ENCODE data around the gene TIMM44.
A peak's percentile ranks its signal among the peaks of the same experiment; 100 is the strongest.

Gene TIMM44, protein sequence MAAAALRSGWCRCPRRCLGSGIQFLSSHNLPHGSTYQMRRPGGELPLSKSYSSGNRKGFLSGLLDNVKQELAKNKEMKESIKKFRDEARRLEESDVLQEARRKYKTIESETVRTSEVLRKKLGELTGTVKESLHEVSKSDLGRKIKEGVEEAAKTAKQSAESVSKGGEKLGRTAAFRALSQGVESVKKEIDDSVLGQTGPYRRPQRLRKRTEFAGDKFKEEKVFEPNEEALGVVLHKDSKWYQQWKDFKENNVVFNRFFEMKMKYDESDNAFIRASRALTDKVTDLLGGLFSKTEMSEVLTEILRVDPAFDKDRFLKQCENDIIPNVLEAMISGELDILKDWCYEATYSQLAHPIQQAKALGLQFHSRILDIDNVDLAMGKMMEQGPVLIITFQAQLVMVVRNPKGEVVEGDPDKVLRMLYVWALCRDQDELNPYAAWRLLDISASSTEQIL

DNA sequence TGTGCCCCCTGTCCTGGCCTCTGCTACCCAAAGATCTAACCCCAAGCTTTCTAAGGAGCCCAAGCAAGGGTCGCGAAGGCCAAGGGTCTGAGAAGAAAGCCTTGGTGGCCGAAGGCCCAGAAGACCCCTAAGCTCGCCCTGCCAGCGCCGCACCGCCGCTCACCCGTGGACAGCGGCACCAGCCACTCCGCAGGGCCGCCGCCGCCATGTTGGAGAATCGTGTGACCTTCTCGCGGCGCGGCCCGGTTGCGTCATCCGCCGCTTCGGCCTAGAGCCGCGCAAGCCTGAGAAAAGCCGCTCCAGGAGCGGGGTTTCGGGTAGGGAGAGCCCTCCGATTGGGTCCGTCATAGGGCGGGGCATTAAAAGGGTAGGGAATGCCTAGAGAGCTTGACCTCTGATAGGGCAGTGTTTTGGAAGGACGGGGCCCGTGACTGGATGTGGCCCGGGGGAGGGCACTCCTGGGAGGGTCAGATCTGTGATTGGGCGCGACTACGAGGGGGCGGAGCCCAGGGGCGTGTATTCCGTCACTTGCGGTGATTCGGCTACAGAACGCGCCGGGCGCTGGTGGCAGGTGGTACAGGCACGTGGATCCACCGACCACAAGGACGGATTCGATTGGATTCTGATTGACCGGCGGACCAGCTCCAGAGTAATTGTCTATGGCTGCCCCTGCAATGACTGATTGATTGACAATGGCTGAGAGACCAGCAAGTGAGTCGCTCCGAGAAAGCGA is at the start of gene TIMM44:
Gene TIMM44, minus strand, starts transcription at position 223 of the 733 bp plus-strand sequence. Its CDS starts 15 bp downstream, at position 208.
- FAIRE-seq = peak; percentile 35
- peak; percentile 94 for DNase-seq (ENCODE audit: low spot score)

DNA sequence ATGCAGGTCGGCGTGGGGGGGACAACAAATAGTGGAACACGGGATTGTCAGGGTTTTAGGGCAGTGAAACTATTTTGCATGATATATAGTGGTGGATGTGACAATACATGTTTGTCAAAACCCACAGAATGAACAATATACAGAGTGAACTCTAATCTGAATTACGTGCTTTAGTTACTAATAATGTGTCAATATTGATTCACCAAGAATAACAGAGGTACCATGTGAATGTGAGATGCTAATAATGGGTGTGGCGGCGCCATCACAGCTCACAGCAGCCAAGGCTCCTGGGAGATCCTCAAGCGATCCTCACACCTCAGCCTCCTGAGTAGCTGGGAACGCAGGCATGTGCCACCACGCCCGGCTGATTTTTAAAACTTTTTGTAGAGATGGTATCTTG is 49.1 kb upstream of the TIMM44 start:
- DNase-seq (ENCODE audit: low spot score) (no peak), FAIRE-seq (no peak)

DNA sequence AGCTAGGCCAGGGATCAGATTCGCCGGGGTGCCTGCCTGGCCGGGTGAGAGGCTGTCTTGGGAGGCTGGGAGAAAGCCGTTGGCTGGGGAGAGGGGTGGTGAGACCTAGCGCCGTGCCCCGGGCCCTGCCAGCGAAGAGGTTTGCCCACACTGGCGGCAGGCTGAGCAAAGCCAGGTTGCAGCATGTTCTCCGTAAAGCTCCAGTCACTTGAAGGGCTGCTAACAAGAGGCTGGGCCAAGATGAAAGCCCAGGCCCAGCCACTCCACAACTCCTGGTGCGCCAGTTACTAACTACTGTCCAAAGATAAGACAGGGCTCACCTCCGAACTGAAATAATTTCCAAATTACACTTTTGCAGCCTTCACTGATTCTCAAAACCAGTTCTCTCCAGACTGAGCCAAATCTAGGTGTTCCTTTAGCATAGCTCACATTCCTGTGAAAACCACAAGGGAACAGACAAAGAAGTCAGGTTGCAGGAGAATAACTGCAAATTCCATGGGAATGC is 45.7 kb upstream of the TIMM44 start:
- DNase-seq (ENCODE audit: low spot score) = peak; percentile 64

DNA sequence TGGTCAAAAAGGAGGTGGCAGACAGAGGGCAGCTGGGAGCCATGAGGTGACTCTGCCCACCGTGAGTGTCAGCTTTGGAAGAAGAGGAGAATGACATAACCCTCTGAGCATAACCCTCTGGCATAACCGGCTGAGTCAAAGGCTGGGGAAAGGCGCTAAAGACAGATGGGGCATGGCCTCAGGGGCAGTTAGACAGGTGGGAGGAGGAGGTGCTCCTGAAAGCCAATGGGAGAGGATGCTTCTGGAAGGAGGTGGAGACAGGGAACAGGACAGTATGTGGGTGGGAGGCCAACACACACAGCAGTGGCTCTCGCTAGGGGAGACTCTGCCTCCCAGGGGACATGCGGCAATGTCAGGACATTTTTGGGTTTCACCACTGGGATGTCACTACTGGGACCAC is 44.8 kb upstream of the TIMM44 start:
- no peak for FAIRE-seq

More for the DNA sequence above, 45.7 kb upstream of the TIMM44 start:
- no peak for FAIRE-seq

DNA sequence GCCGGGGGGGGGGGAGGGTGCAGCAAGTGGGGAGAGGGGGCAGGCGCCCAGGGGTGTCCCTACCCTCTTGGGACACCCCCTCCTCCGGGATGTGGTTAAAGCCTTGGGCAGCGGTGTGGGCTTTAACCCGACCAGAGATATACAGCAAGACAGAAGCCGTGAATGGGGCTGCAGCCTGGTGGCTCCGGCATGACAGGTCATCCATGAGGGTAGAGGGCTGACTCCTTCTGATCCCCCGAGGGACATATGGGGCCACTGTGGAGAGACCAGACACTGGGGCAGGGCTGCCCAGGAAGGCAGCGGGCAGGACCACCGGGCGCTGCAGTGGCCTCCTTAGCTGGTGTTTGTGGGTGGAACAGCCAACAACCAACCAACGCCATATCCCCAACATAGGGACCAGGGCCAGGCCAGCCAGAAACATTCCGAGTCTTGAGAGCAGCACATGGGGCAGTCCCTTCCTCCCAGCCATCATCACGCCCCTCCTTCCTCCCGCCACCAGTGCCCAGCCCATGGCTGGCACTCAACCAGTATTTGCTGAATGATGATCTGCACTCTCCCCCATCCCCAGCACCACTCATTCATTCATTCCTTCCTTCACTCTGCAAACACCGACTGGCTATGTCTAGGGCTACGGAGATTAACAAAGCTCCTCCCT is 43.8 kb upstream of the TIMM44 start:
- DNase-seq (ENCODE audit: low spot score) = no peak
- no peak for FAIRE-seq

More for the DNA sequence above, 44.8 kb upstream of the TIMM44 start:
- no peak for DNase-seq (ENCODE audit: low spot score)

DNA sequence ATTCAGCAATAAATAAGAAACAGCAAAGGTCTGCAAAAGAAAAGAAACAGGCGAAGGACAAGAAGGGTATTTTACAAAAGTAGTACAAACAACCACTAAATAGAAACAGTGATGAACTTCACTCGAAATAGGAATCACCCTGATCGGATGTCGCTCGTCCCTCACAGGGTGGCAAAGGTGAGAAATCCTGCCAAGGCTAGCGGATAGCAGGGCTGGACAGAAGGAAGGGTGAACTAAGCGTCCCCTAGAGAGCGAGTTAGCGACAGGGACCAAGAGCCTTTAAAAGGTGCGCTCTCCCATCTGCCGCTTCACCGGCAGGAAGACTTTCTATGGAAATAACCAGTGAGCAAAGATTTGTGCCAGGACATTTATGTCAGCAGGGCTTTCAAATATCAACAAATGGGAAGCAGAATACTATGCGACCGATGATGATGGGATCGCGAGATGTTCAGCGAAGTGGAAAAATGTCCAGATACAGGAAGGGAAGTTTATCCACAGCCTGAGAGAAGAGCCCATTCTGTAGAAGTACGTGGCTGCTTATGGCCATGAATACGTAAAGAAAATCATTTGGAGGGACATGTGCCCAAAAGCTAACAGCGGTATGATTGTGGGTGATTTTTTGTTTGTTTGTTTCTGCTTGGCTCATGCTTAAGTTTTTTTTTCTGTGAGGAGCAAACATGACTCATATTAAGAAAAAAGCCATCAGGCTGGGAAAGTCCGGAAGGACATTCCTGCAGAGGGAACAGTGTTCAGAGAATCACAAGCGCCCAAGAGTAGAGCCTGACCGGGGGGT is 43.1 kb upstream of the TIMM44 start:
- DNase-seq (ENCODE audit: low spot score) (peak; percentile 52), FAIRE-seq (no peak)

DNA sequence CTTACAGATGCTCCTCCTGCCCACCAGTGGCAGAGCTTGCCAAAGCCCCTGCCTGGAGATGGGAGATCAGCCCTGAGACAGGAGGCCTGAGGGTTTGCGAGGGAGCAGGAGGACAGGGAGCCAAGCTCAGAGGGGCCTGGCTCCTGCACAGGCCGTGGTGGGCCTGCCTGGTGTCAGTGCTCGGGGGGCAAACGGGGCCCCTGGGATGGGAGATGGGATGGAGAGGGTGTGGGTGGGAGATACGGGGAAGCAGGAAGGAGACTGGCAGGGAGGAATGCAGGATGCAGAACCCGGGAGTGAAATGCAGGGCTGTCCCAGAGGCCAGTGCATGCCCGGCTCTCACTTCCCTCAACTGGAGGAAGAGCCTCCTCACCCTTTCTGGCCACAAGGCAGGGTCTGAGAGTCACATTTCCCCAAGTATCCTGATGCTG is 42.0 kb upstream of the TIMM44 start:
- DNase-seq (ENCODE audit: low spot score) = no peak
- FAIRE-seq = no peak

DNA sequence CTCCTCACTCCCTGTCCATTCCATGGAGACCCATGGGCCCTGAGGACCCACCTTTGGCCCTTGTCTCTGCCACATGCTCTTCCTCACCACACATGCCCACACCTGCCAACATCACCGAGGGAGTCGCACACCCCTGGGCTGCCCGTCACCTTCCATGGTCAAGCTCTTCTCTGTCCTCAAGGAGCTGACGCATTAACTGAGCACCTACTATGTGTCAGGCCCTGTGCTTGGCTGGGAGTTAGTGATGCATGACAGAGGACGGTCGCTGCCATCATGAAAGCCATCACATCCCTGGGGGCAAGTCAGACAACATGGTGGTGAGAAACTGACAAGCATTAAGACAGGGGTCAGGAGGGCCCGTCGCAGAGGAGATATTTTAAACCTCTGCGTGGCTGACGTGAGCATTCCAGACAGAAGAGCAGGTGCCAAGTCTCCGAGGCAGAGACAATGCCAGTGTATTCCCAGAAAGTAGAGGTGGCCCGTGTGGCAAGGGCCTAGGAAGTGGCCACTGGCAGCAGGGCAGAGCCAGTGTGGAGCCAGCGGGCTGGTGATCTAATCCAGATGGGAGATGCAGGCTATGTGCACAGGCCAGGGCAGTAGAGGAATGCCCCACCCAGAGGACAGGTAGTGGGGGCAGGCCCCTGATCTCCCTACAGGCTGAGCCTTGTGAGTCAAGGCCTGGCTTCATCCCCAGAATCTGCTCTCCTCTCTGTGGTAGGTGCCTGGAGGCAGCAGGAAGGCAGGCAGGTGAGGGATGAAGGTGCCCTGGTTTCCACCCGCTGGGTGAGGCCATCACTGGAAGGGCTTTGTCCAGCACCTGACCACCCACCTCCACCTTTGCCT is 40.8 kb upstream of the TIMM44 start:
- FAIRE-seq (no peak), DNase-seq (ENCODE audit: low spot score) (no peak)

DNA sequence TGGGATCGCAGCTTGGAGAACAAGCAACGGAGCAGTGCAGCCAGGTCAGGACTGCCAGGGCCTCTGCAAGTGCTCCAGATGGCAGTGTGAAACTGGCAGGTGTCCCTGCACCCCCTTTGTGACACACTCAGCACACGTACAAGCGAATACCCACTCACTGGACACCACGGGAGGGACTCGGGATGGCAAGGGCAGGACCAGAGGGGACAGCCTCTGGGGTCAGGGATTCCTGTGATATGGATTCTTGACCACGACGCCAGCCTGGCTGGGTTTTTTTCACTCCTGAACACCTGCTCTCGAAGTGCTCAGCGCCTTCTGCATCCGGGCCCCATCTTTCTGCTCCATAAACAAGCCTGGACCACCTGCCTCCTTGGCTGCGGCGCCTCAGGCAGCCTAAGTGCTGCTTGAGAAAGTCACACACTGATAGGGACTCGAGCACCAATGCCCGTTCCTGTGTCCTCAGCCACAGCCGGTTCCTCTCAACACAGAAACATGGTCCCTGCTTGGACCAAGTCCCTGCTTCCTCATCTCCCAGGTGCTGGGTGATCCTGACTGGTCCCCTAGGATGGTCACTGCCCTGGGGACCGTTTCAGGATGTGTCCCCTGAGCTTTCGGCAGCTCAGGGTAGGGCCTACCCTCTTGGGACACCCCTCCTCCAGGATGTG is 40.0 kb upstream of the TIMM44 start:
- FAIRE-seq (no peak), DNase-seq (ENCODE audit: low spot score) (no peak)

DNA sequence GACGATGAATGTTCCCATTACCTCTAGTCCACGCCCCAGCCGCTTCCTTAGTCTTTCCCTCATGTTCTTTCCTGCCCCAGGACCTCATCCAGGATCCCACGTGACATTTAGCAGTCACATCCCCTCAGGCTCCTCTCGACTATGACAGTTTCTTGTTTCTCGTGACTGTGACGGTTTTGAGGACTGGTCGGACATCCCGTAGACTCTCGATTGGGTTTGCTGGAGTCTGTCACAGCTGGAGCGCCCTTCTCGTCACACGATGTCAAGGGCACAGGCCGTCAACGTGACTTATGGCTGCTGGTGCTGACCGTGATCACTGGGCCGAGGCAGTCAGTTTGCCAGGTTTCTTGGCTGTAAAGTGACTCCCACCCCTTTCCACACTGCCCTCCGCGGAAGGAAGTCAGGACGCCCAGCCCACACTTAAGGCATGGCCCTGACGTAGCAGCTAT is 39.2 kb upstream of the TIMM44 start:
- DNase-seq (ENCODE audit: low spot score) (no peak), FAIRE-seq (no peak)

DNA sequence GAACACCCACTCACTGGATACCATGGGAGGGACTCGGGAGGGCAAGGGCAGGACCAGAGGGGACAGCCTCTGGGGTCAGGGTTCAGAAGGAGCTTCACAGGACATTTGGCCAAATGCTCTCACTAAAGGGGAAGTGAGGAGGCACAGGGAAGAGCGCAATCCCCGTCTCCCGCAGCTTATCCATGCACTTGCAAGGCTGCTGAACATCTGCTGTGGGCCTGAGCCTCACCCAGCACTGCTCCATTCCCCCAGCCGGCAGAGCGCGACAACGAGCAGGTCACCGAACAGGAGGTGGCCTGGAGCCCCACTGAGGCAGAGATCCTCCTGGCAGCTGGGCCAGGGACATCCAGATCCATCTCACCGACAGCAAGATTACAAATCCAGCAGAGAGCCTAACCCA is 38.6 kb upstream of the TIMM44 start:
- DNase-seq (ENCODE audit: low spot score) (no peak), FAIRE-seq (no peak)

DNA sequence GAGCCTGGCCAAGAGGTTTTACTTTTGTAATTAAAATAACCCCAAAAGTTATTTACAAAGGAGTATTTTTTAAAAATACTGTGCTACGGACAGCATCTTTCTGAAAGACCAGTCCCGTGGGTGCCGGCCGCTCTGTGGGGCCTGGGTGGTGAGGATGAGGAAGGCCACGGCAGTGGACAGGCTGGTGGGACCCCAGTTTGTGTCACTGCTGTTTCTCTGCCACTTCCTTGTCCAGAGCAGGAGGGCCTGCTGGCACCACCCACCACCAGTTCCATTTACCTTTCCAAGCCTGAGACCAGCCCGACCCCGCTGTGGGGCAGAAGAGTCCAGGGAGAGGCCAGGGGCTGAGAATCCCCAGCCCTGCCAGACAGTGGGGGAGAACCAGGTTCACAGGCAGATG is 38.2 kb upstream of the TIMM44 start:
- DNase-seq (ENCODE audit: low spot score) = no peak
- FAIRE-seq = no peak

DNA sequence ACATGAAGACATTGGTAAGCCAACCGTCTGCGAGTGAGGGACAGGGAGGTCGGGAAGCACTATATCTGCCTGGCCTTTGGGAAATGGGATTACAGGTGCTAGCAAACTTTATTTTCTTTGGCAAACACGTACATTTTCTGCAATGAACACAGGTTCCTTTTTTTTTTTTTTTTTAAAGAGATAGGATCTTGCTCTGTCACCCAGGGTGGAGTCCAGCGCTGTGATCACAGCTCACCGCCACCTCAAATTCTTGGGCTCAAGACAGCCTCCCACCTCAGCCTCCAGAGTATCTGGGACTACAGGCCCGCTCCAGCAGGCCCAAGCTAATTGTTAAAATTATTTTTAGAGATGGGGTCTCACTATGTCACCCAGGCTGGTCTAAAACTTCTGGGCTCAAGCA is 37.7 kb upstream of the TIMM44 start:
- DNase-seq (ENCODE audit: low spot score) (no peak), FAIRE-seq (no peak)

DNA sequence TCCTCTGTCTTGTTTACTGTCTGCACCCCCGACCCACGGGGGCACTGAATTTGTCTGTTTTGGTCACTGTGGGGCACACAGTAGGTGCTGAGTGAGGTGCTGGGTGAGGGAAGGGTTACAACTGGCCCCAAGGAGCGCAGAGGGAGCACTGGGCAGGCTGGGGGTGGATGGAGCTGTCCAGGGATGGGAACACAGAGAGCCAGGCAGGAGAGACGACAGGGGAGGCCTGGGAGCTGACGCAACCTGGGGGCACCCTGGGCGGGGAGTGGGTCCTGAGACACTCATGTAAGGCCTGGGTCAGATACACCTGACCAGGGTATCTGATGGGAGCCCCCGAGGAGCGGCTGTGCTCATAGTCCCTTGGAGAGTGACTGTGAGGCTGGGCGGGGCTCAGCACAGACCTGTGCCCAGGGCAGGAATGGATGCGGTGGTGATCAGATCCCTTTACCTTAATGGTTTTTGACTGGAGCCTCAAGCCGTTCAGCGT is 37.2 kb upstream of the TIMM44 start:
- no peak for FAIRE-seq
- DNase-seq (ENCODE audit: low spot score) = no peak

DNA sequence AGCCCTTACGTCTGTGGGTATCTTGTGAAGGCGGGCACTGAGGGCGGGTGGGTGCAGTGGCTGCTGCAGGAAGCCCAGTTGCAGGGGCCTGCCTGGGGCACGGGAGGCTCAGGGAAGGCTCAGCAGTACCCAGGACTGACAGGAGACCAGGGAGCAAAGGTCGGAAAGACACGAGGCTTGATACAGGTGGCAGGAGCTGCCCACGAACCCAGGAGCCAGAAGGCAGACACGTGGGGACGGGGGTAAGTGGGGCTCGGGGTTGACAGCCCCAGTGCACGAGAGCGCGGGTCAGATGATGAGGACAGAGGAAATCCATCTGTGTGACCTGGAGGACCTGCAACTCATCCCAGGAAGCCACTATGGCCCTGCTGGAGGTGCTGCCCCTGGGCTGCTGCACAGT is 36.7 kb upstream of the TIMM44 start:
- DNase-seq (ENCODE audit: low spot score) (no peak), FAIRE-seq (no peak)

DNA sequence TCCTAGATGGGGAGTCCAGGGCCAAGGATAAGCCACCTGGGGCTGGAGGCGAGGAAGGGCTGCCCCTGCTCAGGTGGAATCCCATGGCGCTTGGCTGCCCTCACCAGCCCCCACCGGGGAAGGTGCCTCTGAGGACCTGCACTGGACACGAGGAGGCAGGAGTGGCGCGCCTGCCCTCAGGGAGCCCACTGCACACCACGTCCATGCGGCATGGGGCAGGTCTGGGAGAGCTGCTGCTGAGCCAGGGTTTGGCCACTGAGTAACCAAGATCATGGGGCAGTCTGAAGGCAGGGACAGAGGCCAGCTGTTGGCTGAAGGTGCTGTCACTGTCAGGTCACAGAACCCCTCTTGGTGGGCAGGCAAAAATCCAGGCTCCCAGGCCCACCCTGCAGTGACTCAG is 36.1 kb upstream of the TIMM44 start:
- DNase-seq (ENCODE audit: low spot score) = no peak
- FAIRE-seq = no peak

DNA sequence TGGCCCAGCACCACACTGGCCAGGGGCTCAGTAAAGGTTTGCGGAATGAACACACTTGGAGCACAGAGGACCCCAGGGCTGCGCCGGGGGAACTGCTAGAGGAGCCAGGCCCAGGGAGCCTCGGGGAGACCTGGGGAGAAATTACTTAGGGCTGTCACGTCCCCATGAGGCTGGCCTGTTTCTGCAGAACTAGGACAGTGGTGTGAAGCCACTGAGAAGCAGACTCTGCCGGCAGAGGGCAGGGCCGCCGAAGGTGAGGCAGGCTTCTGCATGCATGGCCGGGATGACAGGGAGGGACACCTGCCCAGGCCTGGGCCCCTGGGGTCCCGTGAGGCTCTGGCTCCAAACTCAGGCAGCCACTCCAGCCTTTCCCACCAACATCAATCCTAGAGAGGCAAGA is 35.5 kb upstream of the TIMM44 start:
- FAIRE-seq (no peak), DNase-seq (ENCODE audit: low spot score) (no peak)

DNA sequence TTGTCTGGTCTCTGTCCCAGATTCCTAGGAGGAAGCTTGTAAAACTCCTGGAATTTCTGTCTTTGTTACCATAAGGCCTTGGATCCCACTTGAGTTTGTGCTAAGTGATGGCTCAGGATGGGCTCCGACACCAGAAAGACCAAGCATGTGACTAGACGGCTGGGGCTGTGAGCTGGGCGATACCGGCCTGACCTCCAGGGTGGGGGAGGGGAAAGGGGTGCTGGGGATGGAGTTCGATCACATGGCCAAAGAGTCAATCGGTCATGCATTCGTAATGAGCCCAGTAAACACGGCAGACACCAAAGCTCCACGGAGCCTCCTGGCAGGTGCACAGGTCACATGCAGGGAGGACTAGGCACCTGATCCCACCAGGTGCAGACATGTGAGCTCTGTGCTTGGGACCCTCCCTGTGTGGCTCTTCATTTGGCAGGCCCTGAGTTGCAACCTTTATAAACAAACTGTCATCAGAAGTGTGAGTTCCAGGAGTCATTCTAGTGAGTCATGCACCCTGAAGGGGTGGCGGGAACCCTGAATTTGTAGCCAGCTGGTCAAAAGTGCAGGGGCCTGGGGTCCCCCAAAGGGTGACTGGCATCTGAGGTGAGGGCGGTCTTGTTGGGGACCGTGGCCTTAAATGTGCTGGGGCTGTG is 34.8 kb upstream of the TIMM44 start:
- no peak for FAIRE-seq
- no peak for DNase-seq (ENCODE audit: low spot score)

DNA sequence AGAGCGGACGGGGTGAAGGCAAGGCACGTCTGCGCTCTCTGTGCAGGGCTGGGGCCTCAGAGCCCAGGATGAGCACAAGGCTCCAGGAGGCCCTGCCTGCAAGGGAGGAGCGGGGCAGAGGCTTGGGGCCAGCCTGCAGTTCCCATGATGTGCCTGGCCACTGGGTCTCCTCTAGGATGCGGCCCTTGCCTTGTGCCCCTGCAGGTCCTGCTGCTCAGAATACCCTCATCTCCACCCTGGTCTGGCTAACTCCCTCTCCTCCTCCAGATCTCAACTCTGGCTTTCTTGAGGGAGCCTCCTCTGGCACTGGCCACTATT is 34.2 kb upstream of the TIMM44 start:
- DNase-seq (ENCODE audit: low spot score) (no peak), FAIRE-seq (no peak)

All from urothelium cell line (cell line).